Esophagus muscularis mucosa (tissue), 4 donors: ENCODE results near the gene FYCO1. TPM values are rescaled to one million over a fixed set of nuclear protein-coding genes. Genes with fewer than 3 reads are reported as not detected.

Experiments
- DNase-seq: peaks from one replicate; pipeline ENCODE4 v3.0.0-alpha.2; 2017; ENCODE audit errors: extremely low spot score
- H3K27ac ChIP-seq, 4 donors: fragments of 200-600 bp; sonication (generic); replicated peaks in 1 of 4; 1 replicate in 3 of 4; 2 replicates in 1 of 4; pipeline ENCODE4 v1.5.1; 2016 to 2019; ENCODE audit warnings: mild to moderate bottlenecking in 1 of 4
- H3K27me3 ChIP-seq, 4 donors: fragments of 200-600 bp; sonication (generic); one replicate each; pipeline versions ENCODE4 v1.5.1 to v1.6.0; 2016 to 2019
- H3K36me3 ChIP-seq, 4 donors: fragments of 200-600 bp; sonication (generic); one replicate each; pipeline ENCODE4 v1.5.1; 2016 to 2019
- H3K4me1 ChIP-seq, 4 donors: fragments of 200-600 bp; sonication (generic); one replicate each; pipeline ENCODE4 v1.5.1; 2016 to 2019
- H3K4me3 ChIP-seq, 4 donors: fragments of 200-600 bp; sonication (generic); 1 replicate in 2 of 4; 2 replicates in 2 of 4; pipeline ENCODE4 v1.5.1; 2016 to 2019; ENCODE audit warnings: mild to moderate bottlenecking in 4 of 4, moderate library complexity in 1 of 4
- H3K9me3 ChIP-seq, 4 donors: fragments of 200-600 bp; sonication (generic); 1 replicate in 3 of 4; 2 replicates in 1 of 4; pipeline ENCODE4 v1.5.1; 2016 to 2019
- EP300 ChIP-seq: sonication (generic); formaldehyde crosslinking; IDR thresholded peaks from one replicate; pipeline ENCODE4 v1.6.1; 2017; ENCODE audit warnings: antibody characterized with exemption
- POLR2A ChIP-seq: fragments of 450-650 bp; IDR thresholded peaks from one replicate; pipeline ENCODE4 v1.6.1; 2017; ENCODE audit warnings: antibody characterized with exemption, moderate library complexity, mild to moderate bottlenecking, low read depth
- POLR2AphosphoS5 ChIP-seq, 2 donors: sonication (generic); formaldehyde crosslinking; IDR thresholded peaks; one replicate each; pipeline ENCODE4 v1.6.1; 2017; ENCODE audit warnings: antibody characterized with exemption in 2 of 2
- WGBS: methylation state at CpG from one replicate; pipeline ENCODE4 v1.1.5; 2018; 5-methylcytosine and 5-hydroxymethylcytosine counted together
- intact Hi-C: fragments of 100-400 bp; cut with DNase I; formaldehyde crosslinking; loops from one replicate; pipeline ENCODE4 v1.15.1; 2023
- total RNA-seq, 4 donors: library from RNA; depleted of rRNA; stranded (reverse); fragments of >200 nt; gene quantifications; one replicate each; pipeline versions ENCODE4 v1.1.0 to v1.2.1, GENCODE V29; 2016
- TF ChIP-seq, protein P1 (sequence below), 3 experiments: fragments of 200-600 bp in 2 of 3; fragments of 450-650 bp in 1 of 3; sonication (generic) in 2 of 3; IDR thresholded peaks; one replicate each; pipeline ENCODE4 v1.5.1; 2017 to 2019; ENCODE audit warnings: antibody characterized with exemption in 3 of 3, mild to moderate bottlenecking in 2 of 3, moderate library complexity in 1 of 3

The FYCO1 gene
- total RNA-seq, 4 donors from 2014 or later = 64.1 to 122 (median 93.8) TPM

DNA sequence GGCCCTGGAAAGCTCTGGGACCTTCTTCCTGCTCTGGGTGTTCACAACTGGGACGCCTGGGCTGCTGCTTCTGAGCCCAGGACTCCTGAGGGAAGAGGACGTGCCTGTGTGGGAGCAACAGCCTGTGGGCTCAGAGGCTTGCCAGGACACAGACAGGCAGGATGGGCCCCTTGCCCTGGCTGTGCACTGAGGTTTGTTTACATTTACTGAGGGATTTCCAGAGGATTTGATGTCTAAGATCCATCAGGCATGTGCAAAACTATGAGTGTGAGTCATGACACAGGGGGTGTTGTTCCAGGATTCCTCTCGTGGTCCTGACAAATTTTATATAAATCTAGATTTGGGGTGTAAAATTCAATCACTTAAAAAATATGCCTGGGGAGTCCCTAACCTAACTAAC is 98.7 kb downstream of the FYCO1 start:
- no peak for TF ChIP-seq EP300
- no peak for TF ChIP-seq POLR2A
- TF ChIP-seq, protein P1, sequence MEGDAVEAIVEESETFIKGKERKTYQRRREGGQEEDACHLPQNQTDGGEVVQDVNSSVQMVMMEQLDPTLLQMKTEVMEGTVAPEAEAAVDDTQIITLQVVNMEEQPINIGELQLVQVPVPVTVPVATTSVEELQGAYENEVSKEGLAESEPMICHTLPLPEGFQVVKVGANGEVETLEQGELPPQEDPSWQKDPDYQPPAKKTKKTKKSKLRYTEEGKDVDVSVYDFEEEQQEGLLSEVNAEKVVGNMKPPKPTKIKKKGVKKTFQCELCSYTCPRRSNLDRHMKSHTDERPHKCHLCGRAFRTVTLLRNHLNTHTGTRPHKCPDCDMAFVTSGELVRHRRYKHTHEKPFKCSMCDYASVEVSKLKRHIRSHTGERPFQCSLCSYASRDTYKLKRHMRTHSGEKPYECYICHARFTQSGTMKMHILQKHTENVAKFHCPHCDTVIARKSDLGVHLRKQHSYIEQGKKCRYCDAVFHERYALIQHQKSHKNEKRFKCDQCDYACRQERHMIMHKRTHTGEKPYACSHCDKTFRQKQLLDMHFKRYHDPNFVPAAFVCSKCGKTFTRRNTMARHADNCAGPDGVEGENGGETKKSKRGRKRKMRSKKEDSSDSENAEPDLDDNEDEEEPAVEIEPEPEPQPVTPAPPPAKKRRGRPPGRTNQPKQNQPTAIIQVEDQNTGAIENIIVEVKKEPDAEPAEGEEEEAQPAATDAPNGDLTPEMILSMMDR (IDR thresholded peaks at IDR 0.05) = no peak
- no peak for TF ChIP-seq POLR2AphosphoS5 (IDR thresholded peaks at IDR 0.05)
- DNase-seq = no peak
- intact Hi-C loops = no loop called here

DNA sequence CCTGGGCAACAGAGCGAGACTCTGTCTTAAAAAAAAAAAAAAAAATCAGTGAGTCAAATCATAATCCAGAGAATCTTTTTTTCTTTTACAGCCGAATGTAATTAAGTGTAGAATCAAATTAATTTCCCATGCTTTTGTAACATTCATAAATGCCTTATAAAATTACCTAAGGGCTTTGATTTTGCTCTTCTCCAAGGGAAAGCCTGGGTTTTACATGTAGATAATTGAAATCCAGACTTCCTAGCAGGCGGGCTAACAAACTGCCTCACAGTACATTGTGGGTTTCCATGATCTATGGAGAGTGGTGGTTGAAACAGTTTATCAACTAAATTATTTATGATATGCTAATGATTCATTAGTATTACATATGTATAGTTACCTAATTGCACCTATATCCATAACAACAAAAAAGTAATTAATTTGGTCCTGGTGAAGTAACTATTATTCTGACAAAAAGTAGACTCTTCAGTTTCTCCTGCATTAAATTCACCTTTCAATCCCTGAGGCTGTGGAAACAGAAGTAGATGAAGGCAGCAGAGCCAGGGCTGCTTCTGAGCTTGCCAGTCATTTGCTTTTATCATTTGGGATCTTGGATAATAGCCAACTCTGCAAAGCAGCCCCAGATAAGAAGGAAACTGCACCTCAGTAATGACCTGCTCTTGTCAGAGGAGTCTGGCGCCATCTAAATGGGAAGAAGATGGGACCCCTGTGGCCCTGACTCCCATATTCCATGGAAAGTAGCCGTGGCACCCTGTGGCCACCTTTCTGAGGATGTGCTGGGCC is 99.7 kb downstream of the FYCO1 start:
- 95% methylated on average over 5 of the region's 5 CpGs for WGBS
- DNase-seq = no peak
- Histone ChIP-seq H3K4me1 (peaks cover 0 to 17% (median 16%) of the 10 kb centered on the region in 4 donors), H3K36me3 (no peaks in the 10 kb centered on the region), H3K27ac (no peak overlapping the region), H3K4me3 (no peak overlapping the region), H3K9me3 (no peaks in the 10 kb centered on the region), H3K27me3 (no peaks in the 10 kb centered on the region)
- TF ChIP-seq EP300 = no peak
- no peak for TF ChIP-seq POLR2A
- TF ChIP-seq, protein P1 (IDR thresholded peaks at IDR 0.05) = no peak
- intact Hi-C loops = no loop called here

More for the DNA sequence above, 98.7 kb downstream of the FYCO1 start:
- H3K4me1 ChIP-seq = peaks cover 0 to 17% (median 16%) of the 10 kb centered on the region in 4 donors
- no peak overlapping the region for H3K4me3 ChIP-seq
- no peaks in the 10 kb centered on the region for H3K36me3 ChIP-seq
- H3K27ac ChIP-seq = peak overlapping the region in 1 of 4 donors; percentile 6
- WGBS = 17% methylated on average over 3 of the region's 3 CpGs
- no peaks in the 10 kb centered on the region for H3K9me3 ChIP-seq
- H3K27me3 ChIP-seq = no peaks in the 10 kb centered on the region

DNA sequence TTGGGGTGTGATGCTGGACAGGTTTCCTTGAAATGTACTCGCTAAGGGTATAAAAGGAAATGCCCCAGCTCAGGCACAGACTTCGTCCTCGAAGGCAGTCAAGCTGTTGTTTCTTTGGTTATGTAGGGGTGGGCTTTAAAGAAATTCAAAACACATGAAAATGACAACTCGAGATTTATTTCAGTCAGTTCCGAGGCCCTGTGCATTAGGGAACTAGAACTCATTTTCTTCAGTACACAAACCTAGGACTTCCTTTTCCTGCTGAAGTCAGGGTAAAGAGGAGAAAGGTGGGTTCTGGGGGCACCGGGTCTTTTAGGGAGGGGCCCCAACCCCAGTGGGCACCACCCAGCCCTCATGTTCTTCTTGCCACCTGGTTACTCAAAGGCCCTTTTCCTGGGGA is 101.6 kb downstream of the FYCO1 start:
- H3K27ac ChIP-seq = no peak overlapping the region
- H3K36me3 ChIP-seq = no peaks in the 10 kb centered on the region
- intact Hi-C loops = no loop called here
- no peaks in the 10 kb centered on the region for H3K9me3 ChIP-seq
- H3K4me1 ChIP-seq = peaks cover 0 to 17% (median 16%) of the 10 kb centered on the region in 4 donors
- no peak overlapping the region for H3K4me3 ChIP-seq
- no peak for DNase-seq
- no peaks in the 10 kb centered on the region for H3K27me3 ChIP-seq
- TF ChIP-seq EP300 = no peak
- TF ChIP-seq POLR2A = no peak
- TF ChIP-seq, protein P1 (IDR thresholded peaks at IDR 0.05) = no peak
- TF ChIP-seq POLR2AphosphoS5 (IDR thresholded peaks at IDR 0.05) = no peak
- WGBS = 83% methylated on average over 6 of the region's 6 CpGs

DNA sequence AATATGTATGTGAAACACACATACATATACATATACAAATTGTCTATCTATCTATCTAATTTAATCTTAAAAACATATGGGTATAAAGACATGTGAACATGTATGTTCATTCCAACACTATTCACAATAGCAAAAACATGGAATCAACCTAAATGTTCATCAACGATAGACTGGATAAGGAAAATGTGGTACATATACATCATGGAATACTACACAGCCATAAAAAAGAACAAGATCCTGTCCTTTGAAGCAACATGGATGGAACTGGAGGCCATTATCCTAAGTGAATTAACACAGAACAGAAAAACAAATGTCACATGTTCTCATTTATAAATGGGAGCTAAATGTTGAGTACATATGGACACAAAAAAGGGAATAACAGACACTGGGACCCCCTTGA is 103.5 kb downstream of the FYCO1 start:
- intact Hi-C loops = no loop called here
- no peaks in the 10 kb centered on the region for H3K36me3 ChIP-seq
- H3K27me3 ChIP-seq = no peaks in the 10 kb centered on the region
- WGBS = 100% methylated on average over 1 of the region's 1 CpG
- H3K9me3 ChIP-seq = no peaks in the 10 kb centered on the region
- no peak overlapping the region for H3K27ac ChIP-seq
- H3K4me1 ChIP-seq = peaks cover 0 to 12% (median 11%) of the 10 kb centered on the region in 4 donors
- no peak for TF ChIP-seq EP300
- TF ChIP-seq, protein P1 (IDR thresholded peaks at IDR 0.05) = no peak
- no peak for DNase-seq
- H3K4me3 ChIP-seq = no peak overlapping the region

DNA sequence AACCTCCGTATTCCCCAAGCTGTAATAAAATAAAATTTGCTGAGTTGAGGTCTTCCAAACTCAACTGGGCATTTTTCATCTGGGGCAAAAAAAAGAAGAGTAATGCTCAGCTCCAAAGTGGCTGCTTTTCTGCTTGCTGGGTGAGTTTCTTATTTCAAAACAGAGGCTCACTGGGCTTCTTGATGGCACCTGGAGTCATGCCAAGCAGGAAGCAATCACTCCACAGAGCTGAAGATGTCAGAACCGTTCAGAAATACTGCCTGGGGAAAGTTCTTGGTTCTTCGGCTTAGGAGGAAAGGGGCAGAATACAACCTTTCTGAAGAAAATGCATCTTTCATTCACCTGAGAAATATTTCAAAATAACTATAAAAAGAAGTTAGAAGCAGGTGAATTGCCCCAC is 105.2 kb downstream of the FYCO1 start:
- Histone ChIP-seq H3K9me3 (no peaks in the 10 kb centered on the region), H3K4me3 (no peak overlapping the region), H3K36me3 (no peaks in the 10 kb centered on the region), H3K4me1 (no peaks in the 10 kb centered on the region), H3K27ac (no peak overlapping the region), H3K27me3 (no peaks in the 10 kb centered on the region)
- DNase-seq = no peak
- intact Hi-C loops = no loop called here
- WGBS = 34% methylated on average over 3 of the region's 3 CpGs
- no peak for TF ChIP-seq POLR2A
- TF ChIP-seq EP300 = no peak
- TF ChIP-seq, protein P1 (IDR thresholded peaks at IDR 0.05) = no peak
- TF ChIP-seq POLR2AphosphoS5 (IDR thresholded peaks at IDR 0.05) = no peak
